Trophoblast cell (in vitro differentiated cells and primary cell): ENCODE data around the gene COBL.
A peak's percentile ranks its signal among the peaks of the same experiment; 100 is the strongest.

Source experiments
- DNase-seq, 2 donors: peaks; one replicate each; pipeline ENCODE4 v3.0.0-alpha.2; 2016
- H2AFZ ChIP-seq: 2 replicates; pipeline ENCODE4 v1.6.1; 2013; ENCODE audit warnings: low read length, moderate library complexity, mild to moderate bottlenecking; ENCODE audit not compliant: insufficient read depth, poor library complexity
- H2AK5ac ChIP-seq: 2 replicates; pipeline ENCODE4 v1.6.1; 2013; ENCODE audit warnings: mild to moderate bottlenecking, low read length
- H2BK120ac ChIP-seq: 2 replicates; pipeline ENCODE4 v1.6.1; 2013; ENCODE audit warnings: low read length, mild to moderate bottlenecking, moderate library complexity; ENCODE audit not compliant: insufficient read depth, poor library complexity
- H2BK12ac ChIP-seq: 2 replicates; pipeline ENCODE4 v1.6.1; 2013; ENCODE audit warnings: mild to moderate bottlenecking, low read length, moderate library complexity
- H2BK5ac ChIP-seq: 2 replicates; pipeline ENCODE4 v1.6.1; 2013; ENCODE audit warnings: low read length, low read depth, moderate library complexity, mild to moderate bottlenecking; ENCODE audit not compliant: poor library complexity
- H3K14ac ChIP-seq: 2 replicates; pipeline ENCODE4 v1.6.1; 2013; ENCODE audit warnings: mild to moderate bottlenecking, low read length
- H3K18ac ChIP-seq: 2 replicates; pipeline ENCODE4 v1.6.1; 2013; ENCODE audit warnings: mild to moderate bottlenecking, low read length
- H3K23ac ChIP-seq: 2 replicates; pipeline ENCODE4 v1.6.1; 2013; ENCODE audit warnings: low read length
- H3K27ac ChIP-seq: 2 replicates; pipeline ENCODE4 v1.5.1; 2013; ENCODE audit warnings: low read depth, mild to moderate bottlenecking, inconsistent platforms, low read length, moderate library complexity
- H3K27me3 ChIP-seq: 2 replicates; pipeline ENCODE4 v1.6.1; 2013; ENCODE audit warnings: inconsistent platforms, mild to moderate bottlenecking, low read length, moderate library complexity; ENCODE audit not compliant: insufficient read depth
- H3K36me3 ChIP-seq, 2 experiments: 1 replicate in 1 of 2; 2 replicates in 1 of 2; pipeline ENCODE4 v1.6.1; 2013; ENCODE audit warnings: low read length in 2 of 2, mild to moderate bottlenecking in 2 of 2, moderate library complexity in 1 of 2; ENCODE audit not compliant: insufficient read depth in 2 of 2, control insufficient read depth in 1 of 2
- H3K4ac ChIP-seq: 2 replicates; pipeline ENCODE4 v1.6.1; 2013; ENCODE audit warnings: low read depth, mild to moderate bottlenecking, low read length, moderate library complexity
- H3K4me1 ChIP-seq, 2 experiments: 1 replicate in 1 of 2; 2 replicates in 1 of 2; pipeline ENCODE4 v1.6.1; 2013; ENCODE audit warnings: low read length in 2 of 2, mild to moderate bottlenecking in 2 of 2, moderate library complexity in 1 of 2; ENCODE audit not compliant: insufficient read depth in 2 of 2, control insufficient read depth in 1 of 2
- H3K4me2 ChIP-seq: 2 replicates; pipeline ENCODE4 v1.6.1; 2013; ENCODE audit warnings: inconsistent platforms, mild to moderate bottlenecking, low read length, moderate library complexity
- H3K4me3 ChIP-seq: 2 replicates; pipeline ENCODE4 v1.5.1; 2013; ENCODE audit warnings: mild to moderate bottlenecking, low read depth, low read length, inconsistent platforms
- H3K79me1 ChIP-seq: one replicate; pipeline ENCODE4 v1.6.1; 2013; ENCODE audit warnings: low read length
- H3K79me2 ChIP-seq: 2 replicates; pipeline ENCODE4 v1.6.1; 2013; ENCODE audit warnings: low read length, mild to moderate bottlenecking; ENCODE audit not compliant: control insufficient read depth, insufficient read depth, poor library complexity
- H3K9ac ChIP-seq: 2 replicates; pipeline ENCODE4 v1.6.1; 2013; ENCODE audit warnings: mild to moderate bottlenecking, low read length
- H3K9me3 ChIP-seq: 2 replicates; pipeline ENCODE4 v1.6.1; 2013; ENCODE audit warnings: low read depth, mild to moderate bottlenecking, control low read depth, inconsistent platforms, low read length; ENCODE audit not compliant: insufficient read depth
- H4K12ac ChIP-seq: 2 replicates; pipeline ENCODE4 v1.6.1; 2013; ENCODE audit warnings: low read depth, mild to moderate bottlenecking, low read length, moderate library complexity
- H4K8ac ChIP-seq: 2 replicates; pipeline ENCODE4 v1.6.1; 2013; ENCODE audit warnings: low read depth, mild to moderate bottlenecking, low read length, moderate library complexity
- H4K91ac ChIP-seq: one replicate; pipeline ENCODE4 v1.6.1; 2013; ENCODE audit warnings: low read depth, mild to moderate bottlenecking, low read length, moderate library complexity
- WGBS: extraction: QIAGEN DNeasy Blood & Tissue Kit; methylation state at CpG from one replicate; pipeline ENCODE4 v1.1.7; 2013; ENCODE audit warnings: missing lambda C conversion rate; ENCODE audit not compliant: insufficient read length, insufficient coverage; ENCODE audit errors: extremely low coverage; 5-methylcytosine and 5-hydroxymethylcytosine counted together

Gene COBL

DNA sequence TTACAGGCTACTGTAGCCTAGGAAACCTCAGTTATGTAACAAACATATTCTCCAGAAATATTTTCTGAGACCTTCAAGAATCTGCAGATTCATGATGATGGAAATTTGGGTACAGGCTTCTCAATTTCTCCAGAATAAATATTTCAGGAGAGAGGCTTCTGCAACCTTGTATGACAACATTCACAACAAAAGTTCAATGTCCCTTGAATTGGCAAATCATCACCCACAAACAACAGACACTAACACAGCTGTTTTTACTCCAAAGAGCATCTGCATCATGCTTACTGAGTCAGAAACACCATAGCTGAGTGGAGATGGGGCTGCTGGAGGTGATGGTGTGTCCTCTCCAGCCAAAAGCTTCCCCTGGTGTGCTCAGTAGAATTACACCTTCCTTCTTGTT, 9.3 kb upstream of the COBL start:
- Histone ChIP-seq H2AFZ (no peak overlapping the region), H3K9me3 (no peaks in the 10 kb centered on the region), H2AK5ac (no peak overlapping the region), H3K79me1 (peaks cover 10% of the 10 kb centered on the region), H4K8ac (no peak overlapping the region), H2BK12ac (no peak overlapping the region), H3K4me1 (peaks cover 8 to 11% of the 10 kb centered on the region in 2 experiments), H3K23ac (no peak overlapping the region), H3K18ac (no peak overlapping the region), H3K36me3 (no peaks in the 10 kb centered on the region), H4K91ac (no peak overlapping the region), H3K27me3 (no peaks in the 10 kb centered on the region), H3K4me2 (no peak overlapping the region), H3K14ac (no peak overlapping the region), H3K4me3 (no peak overlapping the region), H3K27ac (no peak overlapping the region), H3K79me2 (peaks cover 2% of the 10 kb centered on the region), H2BK5ac (no peak overlapping the region), H2BK120ac (no peak overlapping the region), H4K12ac (no peak overlapping the region), H3K4ac (no peak overlapping the region), H3K9ac (no peak overlapping the region)
- peak in 1 of 2 donors; percentile 13 for DNase-seq

- Histone ChIP-seq H3K4me2 (no peak overlapping the region), H3K36me3 (no peaks in the 10 kb centered on the region), H2AFZ (no peak overlapping the region), H3K4me3 (no peak overlapping the region), H4K12ac (no peak overlapping the region), H3K9ac (no peak overlapping the region), H2BK12ac (peak overlapping the region; percentile 89), H2AK5ac (peak overlapping the region; percentile 64), H3K79me2 (peaks cover 2% of the 10 kb centered on the region), H3K79me1 (peaks cover 10% of the 10 kb centered on the region), H3K9me3 (no peaks in the 10 kb centered on the region), H3K4ac (peak overlapping the region; percentile 47), H3K27ac (no peak overlapping the region), H2BK5ac (peak overlapping the region; percentile 21), H4K8ac (peak overlapping the region; percentile 78), H3K27me3 (no peaks in the 10 kb centered on the region), H3K23ac (no peak overlapping the region), H3K4me1 (peaks cover 8 to 11% of the 10 kb centered on the region in 2 experiments), H3K18ac (peak overlapping the region; percentile 29), H4K91ac (peak overlapping the region; percentile 96), H2BK120ac (peak overlapping the region; percentile 85), H3K14ac (peak overlapping the region; percentile 53)
- peak in 1 of 2 donors; percentile 33 for DNase-seq
- no CpG with 5 or more reads among the region's 6 CpGs for WGBS
These were observed 8.7 kb upstream of the COBL start for GRCh38 chr7:51325261-51325676.

DNA sequence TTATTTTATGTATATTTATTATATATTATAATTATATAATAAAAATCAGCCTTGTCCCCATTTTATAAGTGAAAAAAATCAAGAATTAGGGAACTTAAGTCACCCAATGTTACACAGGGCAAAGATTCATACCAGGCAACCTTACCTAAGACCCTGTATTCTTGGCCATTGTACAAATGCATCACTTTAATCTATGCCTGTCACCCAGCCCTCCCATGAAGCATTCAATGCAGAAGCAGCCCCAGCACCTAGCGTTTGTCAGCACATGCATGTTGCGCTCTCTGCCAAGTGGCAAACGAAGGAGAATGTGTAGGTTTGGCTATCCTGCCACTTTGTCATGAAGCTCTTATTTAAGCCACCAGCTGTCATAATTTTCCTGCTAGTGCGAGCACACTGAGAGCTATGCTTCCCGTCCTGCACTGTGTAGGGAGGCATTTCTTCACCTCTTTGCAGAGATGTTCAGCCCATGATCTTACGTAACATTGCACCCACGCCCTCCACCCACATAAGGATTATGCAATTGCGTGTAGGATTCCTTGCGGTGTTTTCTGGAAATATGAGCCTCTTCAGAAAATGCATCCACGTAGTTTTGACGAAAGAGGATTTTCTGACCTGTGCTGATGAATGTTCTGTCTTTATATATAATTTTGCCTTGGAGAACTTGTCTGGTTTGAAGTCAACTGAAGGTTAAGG, 7.7 kb upstream of the COBL start:
- DNase-seq: peak; percentile 89 to 96
- Histone ChIP-seq H2BK120ac (no peak overlapping the region), H3K18ac (no peak overlapping the region), H2BK5ac (no peak overlapping the region), H3K4me2 (no peak overlapping the region), H3K36me3 (no peaks in the 10 kb centered on the region), H3K79me1 (peaks cover 10% of the 10 kb centered on the region), H4K8ac (no peak overlapping the region), H3K4me1 (peaks cover 7% of the 10 kb centered on the region in 2 experiments), H3K4ac (no peak overlapping the region), H3K79me2 (peaks cover 2% of the 10 kb centered on the region), H4K91ac (no peak overlapping the region), H3K9me3 (no peaks in the 10 kb centered on the region), H3K27me3 (no peaks in the 10 kb centered on the region), H3K27ac (no peak overlapping the region), H2AFZ (no peak overlapping the region), H4K12ac (no peak overlapping the region), H3K23ac (no peak overlapping the region), H3K9ac (no peak overlapping the region), H2AK5ac (no peak overlapping the region), H3K4me3 (no peak overlapping the region), H2BK12ac (no peak overlapping the region), H3K14ac (peak overlapping the region; percentile 64)
- WGBS: no CpG with 5 or more reads among the region's 11 CpGs

DNA sequence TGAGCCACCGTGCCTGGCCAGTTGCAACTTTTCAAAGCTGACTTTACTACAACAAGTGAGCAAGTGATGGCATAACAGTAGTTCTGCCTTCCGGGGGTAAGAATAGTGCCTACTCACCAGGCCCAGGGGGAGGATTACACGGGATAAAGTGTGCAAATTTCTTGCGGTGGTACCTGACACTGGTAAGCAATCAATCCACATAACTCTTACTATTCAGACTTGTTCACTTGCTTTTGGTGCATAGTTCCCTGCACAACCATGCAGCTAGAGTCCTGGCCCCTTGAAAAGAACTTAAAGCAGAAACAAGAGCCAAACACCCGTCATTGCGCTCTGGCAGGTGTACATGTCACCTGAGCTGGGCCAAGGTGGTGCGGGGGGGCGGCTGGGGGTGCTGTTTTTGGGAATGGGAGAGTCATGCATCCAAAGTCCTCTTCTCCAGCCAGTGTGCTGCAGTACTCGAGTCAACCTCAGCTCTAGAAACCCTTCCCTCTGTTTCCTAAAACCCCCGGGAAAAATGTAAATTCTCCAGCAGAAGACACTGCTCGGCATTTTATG, 5.4 kb upstream of the COBL start:
- Histone ChIP-seq H3K4ac (no peak overlapping the region), H2AK5ac (no peak overlapping the region), H2BK120ac (no peak overlapping the region), H3K18ac (no peak overlapping the region), H3K14ac (no peak overlapping the region), H4K91ac (no peak overlapping the region), H3K36me3 (no peaks in the 10 kb centered on the region), H3K27ac (no peak overlapping the region), H3K79me1 (peaks cover 7% of the 10 kb centered on the region), H3K9ac (no peak overlapping the region), H2BK5ac (no peak overlapping the region), H2BK12ac (no peak overlapping the region), H3K23ac (no peak overlapping the region), H3K4me1 (peaks cover 7 to 8% of the 10 kb centered on the region in 2 experiments), H2AFZ (no peak overlapping the region), H3K79me2 (peaks cover 2% of the 10 kb centered on the region), H3K27me3 (no peaks in the 10 kb centered on the region), H3K4me2 (no peak overlapping the region), H3K4me3 (no peak overlapping the region), H4K12ac (no peak overlapping the region), H4K8ac (no peak overlapping the region), H3K9me3 (no peaks in the 10 kb centered on the region)
- no CpG with 5 or more reads among the region's 11 CpGs for whole genome bisulfite sequencing
- no peak for DNase-seq
